ENCODE measurements around the gene LRRFIP2. TPM values are rescaled to one million over a fixed set of nuclear protein-coding genes. Genes with fewer than 3 reads are reported as not detected.

The LRRFIP2 gene
- total RNA-seq, 1 donor from 2014 or later, result 62.4 TPM

DNA sequence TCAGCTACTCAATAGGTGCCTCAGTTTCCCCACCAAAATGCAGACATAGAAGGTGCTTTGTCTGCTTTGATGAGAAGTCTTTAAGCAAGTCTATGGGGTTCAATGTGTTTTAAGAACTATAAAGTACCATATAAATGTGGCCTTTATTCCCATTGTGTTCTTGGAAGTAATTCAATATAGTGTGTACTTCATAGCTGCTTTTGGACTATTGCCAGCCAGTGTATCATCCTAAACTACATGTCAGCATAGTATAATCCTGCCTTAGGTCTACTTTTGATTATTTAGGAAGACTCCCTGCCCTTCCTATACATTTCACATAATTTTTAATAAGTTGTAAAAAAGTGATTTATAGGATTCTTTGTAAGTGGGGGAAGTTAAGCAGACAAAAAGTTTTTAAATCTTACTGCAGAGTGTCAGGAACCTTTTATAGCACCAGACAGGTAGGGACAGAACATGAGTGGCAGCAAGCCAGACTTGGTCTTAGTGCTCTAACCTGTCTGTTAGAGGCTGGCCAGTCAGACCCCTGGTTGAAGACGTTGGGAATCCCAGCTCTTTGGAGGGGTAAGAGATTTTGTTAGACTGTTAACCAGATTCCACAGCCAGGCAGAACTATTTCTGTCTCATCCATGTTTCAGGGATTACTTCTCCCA is 132.7 kb downstream of the LRRFIP2 start:
- no peak overlapping the region for H2AFZ ChIP-seq (ENCODE audit: low read depth, low read length)
- no peaks in the 10 kb centered on the region for H3K27me3 Mint-ChIP-seq (ENCODE audit: low read depth, unreplicated experiment)
- no peaks in the 10 kb centered on the region for H3K79me2 ChIP-seq (ENCODE audit: insufficient read depth, low read length)
- H3K36me3 Mint-ChIP-seq (ENCODE audit: low read depth, unreplicated experiment), result peaks cover 33% of the 10 kb centered on the region
- H3K36me3 ChIP-seq (ENCODE audit: insufficient read depth, low read length), result peaks cover 22% of the 10 kb centered on the region
- DNase-seq (ENCODE audit: low read depth), result no peak
- H3K4me3 Mint-ChIP-seq (ENCODE audit: unreplicated experiment), result no peak overlapping the region
- peaks cover 4% of the 10 kb centered on the region for H3K9me3 Mint-ChIP-seq (ENCODE audit: unreplicated experiment)
- no peaks in the 10 kb centered on the region for H3K9me3 ChIP-seq (ENCODE audit: insufficient read depth, low read depth, low read length)
- no peaks in the 10 kb centered on the region for H4K20me1 ChIP-seq (ENCODE audit: insufficient read depth, low read length)
- H3K4me1 Mint-ChIP-seq (ENCODE audit: low read depth, unreplicated experiment), result peaks cover 3% of the 10 kb centered on the region
- FAIRE-seq, result no peak
- no peak overlapping the region for H3K27ac ChIP-seq (ENCODE audit: low read depth, low read length)
- H3K4me2 ChIP-seq (ENCODE audit: low read length), result no peak overlapping the region
- H3K27ac Mint-ChIP-seq (ENCODE audit: unreplicated experiment), result no peak overlapping the region
- no peak overlapping the region for H3K4me3 ChIP-seq (ENCODE audit: insufficient read depth, low read depth, low read length)
- TF ChIP-seq, protein P1, sequence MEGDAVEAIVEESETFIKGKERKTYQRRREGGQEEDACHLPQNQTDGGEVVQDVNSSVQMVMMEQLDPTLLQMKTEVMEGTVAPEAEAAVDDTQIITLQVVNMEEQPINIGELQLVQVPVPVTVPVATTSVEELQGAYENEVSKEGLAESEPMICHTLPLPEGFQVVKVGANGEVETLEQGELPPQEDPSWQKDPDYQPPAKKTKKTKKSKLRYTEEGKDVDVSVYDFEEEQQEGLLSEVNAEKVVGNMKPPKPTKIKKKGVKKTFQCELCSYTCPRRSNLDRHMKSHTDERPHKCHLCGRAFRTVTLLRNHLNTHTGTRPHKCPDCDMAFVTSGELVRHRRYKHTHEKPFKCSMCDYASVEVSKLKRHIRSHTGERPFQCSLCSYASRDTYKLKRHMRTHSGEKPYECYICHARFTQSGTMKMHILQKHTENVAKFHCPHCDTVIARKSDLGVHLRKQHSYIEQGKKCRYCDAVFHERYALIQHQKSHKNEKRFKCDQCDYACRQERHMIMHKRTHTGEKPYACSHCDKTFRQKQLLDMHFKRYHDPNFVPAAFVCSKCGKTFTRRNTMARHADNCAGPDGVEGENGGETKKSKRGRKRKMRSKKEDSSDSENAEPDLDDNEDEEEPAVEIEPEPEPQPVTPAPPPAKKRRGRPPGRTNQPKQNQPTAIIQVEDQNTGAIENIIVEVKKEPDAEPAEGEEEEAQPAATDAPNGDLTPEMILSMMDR (IDR thresholded peaks at IDR 0.05; ENCODE audit: insufficient read depth, low read depth, low read length), result no peak
- no peak for TF ChIP-seq EZH2 (IDR thresholded peaks at IDR 0.05; ENCODE audit: insufficient read depth, low read length)
- no peak overlapping the region for H3K9ac ChIP-seq (ENCODE audit: low read length)
- no peaks in the 10 kb centered on the region for H3K27me3 ChIP-seq (ENCODE audit: insufficient read depth, low read length)
- no peaks in the 10 kb centered on the region for H3K4me1 ChIP-seq (ENCODE audit: insufficient read depth, low read length)

DNA sequence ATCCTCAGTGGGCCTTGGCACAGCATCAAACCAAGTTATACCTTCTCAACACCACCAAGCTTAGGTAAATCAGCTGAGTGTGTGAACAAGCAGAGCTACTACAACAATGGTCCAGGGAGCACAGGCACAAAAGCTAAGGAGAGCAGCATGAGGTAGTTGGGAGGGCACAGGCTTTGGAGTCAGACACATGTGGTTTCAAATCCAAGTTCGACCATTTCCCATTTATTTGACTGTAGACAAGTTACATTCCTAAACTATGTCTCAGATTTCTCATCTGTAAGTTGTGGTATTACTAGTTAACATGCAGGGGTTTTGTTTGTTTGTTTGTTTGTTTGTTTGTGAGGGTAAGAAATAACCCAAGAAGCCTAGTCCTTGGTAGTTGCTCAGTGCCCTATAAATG is 134.2 kb downstream of the LRRFIP2 start:
- TF ChIP-seq, protein P1 (IDR thresholded peaks at IDR 0.05; ENCODE audit: insufficient read depth, low read depth, low read length), result no peak
- TF ChIP-seq EZH2 (IDR thresholded peaks at IDR 0.05; ENCODE audit: insufficient read depth, low read length), result no peak
- H3K4me3 ChIP-seq (ENCODE audit: insufficient read depth, low read depth, low read length), result no peak overlapping the region
- peaks cover 25% of the 10 kb centered on the region for H3K36me3 ChIP-seq (ENCODE audit: insufficient read depth, low read length)
- DNase-seq (ENCODE audit: low read depth) (peak; percentile 38), FAIRE-seq (no peak)
- H3K4me3 Mint-ChIP-seq (ENCODE audit: unreplicated experiment), result no peak overlapping the region
- H3K4me1 ChIP-seq (ENCODE audit: insufficient read depth, low read length), result no peaks in the 10 kb centered on the region
- no peaks in the 10 kb centered on the region for H3K79me2 ChIP-seq (ENCODE audit: insufficient read depth, low read length)
- H3K9me3 ChIP-seq (ENCODE audit: insufficient read depth, low read depth, low read length), result peaks cover 6% of the 10 kb centered on the region
- peaks cover 19% of the 10 kb centered on the region for H3K9me3 Mint-ChIP-seq (ENCODE audit: unreplicated experiment)
- H3K27ac Mint-ChIP-seq (ENCODE audit: unreplicated experiment), result no peak overlapping the region
- H2AFZ ChIP-seq (ENCODE audit: low read depth, low read length), result no peak overlapping the region
- no peak overlapping the region for H3K9ac ChIP-seq (ENCODE audit: low read length)
- H3K27me3 Mint-ChIP-seq (ENCODE audit: low read depth, unreplicated experiment), result no peaks in the 10 kb centered on the region
- no peaks in the 10 kb centered on the region for H4K20me1 ChIP-seq (ENCODE audit: insufficient read depth, low read length)
- H3K36me3 Mint-ChIP-seq (ENCODE audit: low read depth, unreplicated experiment), result peaks cover 46% of the 10 kb centered on the region
- H3K27ac ChIP-seq (ENCODE audit: low read depth, low read length), result no peak overlapping the region
- no peak overlapping the region for H3K4me2 ChIP-seq (ENCODE audit: low read length)
- H3K27me3 ChIP-seq (ENCODE audit: insufficient read depth, low read length), result no peaks in the 10 kb centered on the region
- H3K4me1 Mint-ChIP-seq (ENCODE audit: low read depth, unreplicated experiment), result peaks cover 3% of the 10 kb centered on the region

- Mint-ChIP-seq H3K9me3 (ENCODE audit: unreplicated experiment) (peaks cover 19% of the 10 kb centered on the region), H3K4me3 (ENCODE audit: unreplicated experiment) (no peak overlapping the region), H3K27ac (ENCODE audit: unreplicated experiment) (no peak overlapping the region), H3K36me3 (ENCODE audit: low read depth, unreplicated experiment) (peaks cover 49% of the 10 kb centered on the region), H3K27me3 (ENCODE audit: low read depth, unreplicated experiment) (no peaks in the 10 kb centered on the region), H3K4me1 (ENCODE audit: low read depth, unreplicated experiment) (peaks cover 3% of the 10 kb centered on the region)
- peaks cover 27% of the 10 kb centered on the region for H3K36me3 ChIP-seq (ENCODE audit: insufficient read depth, low read length)
- H3K4me1 ChIP-seq (ENCODE audit: insufficient read depth, low read length), result no peaks in the 10 kb centered on the region
- FAIRE-seq, result no peak
- DNase-seq (ENCODE audit: low read depth), result no peak
- H3K9me3 ChIP-seq (ENCODE audit: insufficient read depth, low read depth, low read length), result peaks cover 6% of the 10 kb centered on the region
- H3K4me3 ChIP-seq (ENCODE audit: insufficient read depth, low read depth, low read length), result no peak overlapping the region
- no peak overlapping the region for H2AFZ ChIP-seq (ENCODE audit: low read depth, low read length)
- H3K4me2 ChIP-seq (ENCODE audit: low read length), result no peak overlapping the region
- no peak overlapping the region for H3K9ac ChIP-seq (ENCODE audit: low read length)
- TF ChIP-seq, protein P1 (IDR thresholded peaks at IDR 0.05; ENCODE audit: insufficient read depth, low read depth, low read length), result no peak
- no peak for TF ChIP-seq EZH2 (IDR thresholded peaks at IDR 0.05; ENCODE audit: insufficient read depth, low read length)
- H3K27ac ChIP-seq (ENCODE audit: low read depth, low read length), result no peak overlapping the region
- H3K79me2 ChIP-seq (ENCODE audit: insufficient read depth, low read length), result no peaks in the 10 kb centered on the region
- H4K20me1 ChIP-seq (ENCODE audit: insufficient read depth, low read length), result no peaks in the 10 kb centered on the region
- no peaks in the 10 kb centered on the region for H3K27me3 ChIP-seq (ENCODE audit: insufficient read depth, low read length)
Measured at GRCh38 chr3:37039161-37039846, 135.1 kb downstream of the LRRFIP2 start.
